Activated T-helper 2 cell treated with anti-CD3 and anti-CD28 coated beads, Interferon-gamma antibody, Interleukin-2, Interleukin-4, amounts not matched to agents 10 μg/mL and 5 μg/mL and 100 μg/mL, durations not matched to agents 14 hours and 24 hours and 36 hours (primary cell): ENCODE measurements around the gene PCDHB15. TPM values are rescaled to one million over a fixed set of nuclear protein-coding genes. Genes with fewer than 3 reads are reported as not detected.
"Not testable (repeated sequence)": the region's sequence is repeated elsewhere in the genome, so short reads cannot be mapped to it uniquely, and the experiment has no call there.

Experiments used
- DNase-seq: peaks from one replicate; pipeline ENCODE4 v3.0.0; 2021; ENCODE audit warnings: low spot score
- H3K27ac Mint-ChIP-seq: one replicate; pipeline ENCODE4 v1.8.0; 2021; ENCODE audit warnings: mixed read lengths
- H3K27me3 Mint-ChIP-seq: one replicate; pipeline ENCODE4 v1.8.0; 2021; ENCODE audit warnings: low read depth, mixed read lengths
- H3K36me3 Mint-ChIP-seq: one replicate; pipeline ENCODE4 v1.8.0; 2021; ENCODE audit warnings: low read depth, mixed read lengths
- H3K4me1 Mint-ChIP-seq: one replicate; pipeline ENCODE4 v1.8.0; 2021; ENCODE audit warnings: low read depth, mixed read lengths
- H3K4me3 Mint-ChIP-seq: one replicate; pipeline ENCODE4 v1.8.0; 2021; ENCODE audit warnings: low read depth, mild to moderate bottlenecking, moderate library complexity, mixed read lengths
- H3K9me3 Mint-ChIP-seq: one replicate; pipeline ENCODE4 v1.8.0; 2021; ENCODE audit warnings: mixed read lengths
- intact Hi-C: fragments of 100-400 bp; cut with micrococcal nuclease; formaldehyde crosslinking; loops from one replicate; pipeline ENCODE4 v1.15.1; 2023
- total RNA-seq: library from RNA; stranded (reverse); gene quantifications from 2 replicates; pipeline ENCODE4 v1.2.3, GENCODE V29; 2022

The PCDHB15 gene
- total RNA-seq, 1 donor from 2014 or later: not detected

DNA sequence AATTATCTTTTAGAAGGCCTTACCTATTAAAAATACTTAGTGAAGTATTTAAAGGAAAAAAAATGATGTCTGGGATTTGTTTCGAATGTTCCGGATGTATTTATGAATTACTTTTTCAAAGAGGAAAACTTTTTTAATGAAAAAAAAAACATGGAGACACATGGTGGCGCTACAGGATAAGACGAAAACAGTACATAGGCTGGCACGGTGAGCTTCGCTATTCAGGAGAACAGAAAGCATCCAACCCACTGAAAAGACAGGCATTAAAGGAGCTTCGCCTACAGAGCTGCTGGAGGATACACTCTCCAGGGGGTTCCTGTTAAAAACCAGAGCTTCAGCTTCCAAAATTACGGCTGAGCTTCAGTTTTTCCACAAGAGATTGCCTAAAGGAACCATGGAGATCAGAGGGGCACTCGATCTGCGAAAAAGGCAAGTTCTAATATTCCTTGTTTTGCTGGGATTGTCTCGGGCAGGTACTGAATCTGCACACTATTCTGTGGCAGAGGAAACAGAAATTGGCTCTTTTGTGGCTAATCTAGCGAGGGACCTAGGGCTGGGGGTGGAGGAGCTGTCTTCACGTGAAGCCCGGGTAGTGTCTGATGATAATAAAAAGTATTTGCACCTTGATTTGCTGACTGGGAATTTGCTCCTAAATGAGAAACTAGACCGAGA, 21.9 kb upstream of the PCDHB15 start, which contains the start of gene PCDHB14:
TSS of gene PCDHB14 (plus strand) at position 232 of the 672 bp plus-strand sequence. CDS start at position 395, 163 bp downstream.
- H3K9me3 Mint-ChIP-seq: peaks cover 41% of the 10 kb centered on the region

DNA sequence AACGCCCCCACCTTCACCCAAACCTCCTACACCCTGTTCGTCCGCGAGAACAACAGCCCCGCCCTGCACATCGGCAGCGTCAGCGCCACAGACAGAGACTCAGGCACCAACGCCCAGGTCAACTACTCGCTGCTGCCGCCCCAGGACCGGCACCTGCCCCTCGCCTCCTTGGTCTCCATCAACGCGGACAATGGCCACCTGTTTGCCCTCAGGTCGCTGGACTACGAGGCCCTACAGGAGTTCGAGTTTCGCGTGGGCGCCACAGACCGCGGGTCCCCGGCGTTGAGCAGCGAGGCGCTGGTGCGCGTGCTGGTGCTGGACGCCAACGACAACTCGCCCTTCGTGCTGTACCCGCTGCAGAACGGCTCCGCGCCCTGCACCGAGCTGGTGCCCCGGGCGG, 20.4 kb upstream of the PCDHB15 start:
- DNase-seq, H3K27me3 Mint-ChIP-seq, H3K4me3 Mint-ChIP-seq, H3K27ac Mint-ChIP-seq, intact Hi-C loops, H3K36me3 Mint-ChIP-seq, H3K4me1 Mint-ChIP-seq: not testable (repeated sequence)
- H3K9me3 Mint-ChIP-seq: peaks cover 35% of the 10 kb centered on the region

More for the DNA sequence above, 21.9 kb upstream of the PCDHB15 start, which contains the start of gene PCDHB14:
- Mint-ChIP-seq H3K36me3 (no peaks in the 10 kb centered on the region), H3K4me3 (no peak within 1 kb of the TSS), H3K4me1 (no peaks in the 10 kb centered on the region), H3K27me3 (no peaks in the 10 kb centered on the region), H3K27ac (no peak within 1 kb of the TSS)
- no peak for DNase-seq
- intact Hi-C loops: no loop called here

DNA sequence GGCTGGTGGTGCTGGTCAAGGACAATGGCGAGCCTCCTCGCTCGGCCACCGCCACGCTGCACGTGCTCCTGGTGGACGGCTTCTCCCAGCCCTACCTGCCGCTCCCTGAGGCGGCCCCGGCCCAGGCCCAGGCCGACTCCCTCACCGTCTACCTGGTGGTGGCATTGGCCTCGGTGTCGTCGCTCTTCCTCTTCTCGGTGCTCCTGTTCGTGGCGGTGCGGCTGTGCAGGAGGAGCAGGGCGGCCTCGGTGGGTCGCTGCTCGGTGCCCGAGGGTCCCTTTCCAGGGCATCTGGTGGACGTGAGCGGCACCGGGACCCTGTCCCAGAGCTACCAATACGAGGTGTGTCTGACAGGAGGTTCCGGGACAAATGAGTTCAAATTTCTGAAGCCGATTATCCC, 19.8 kb upstream of the PCDHB15 start:
- H3K27me3 Mint-ChIP-seq, intact Hi-C loops, DNase-seq, H3K36me3 Mint-ChIP-seq, H3K4me1 Mint-ChIP-seq, H3K27ac Mint-ChIP-seq, H3K4me3 Mint-ChIP-seq: not testable (repeated sequence)
- H3K9me3 Mint-ChIP-seq: peaks cover 32% of the 10 kb centered on the region

DNA sequence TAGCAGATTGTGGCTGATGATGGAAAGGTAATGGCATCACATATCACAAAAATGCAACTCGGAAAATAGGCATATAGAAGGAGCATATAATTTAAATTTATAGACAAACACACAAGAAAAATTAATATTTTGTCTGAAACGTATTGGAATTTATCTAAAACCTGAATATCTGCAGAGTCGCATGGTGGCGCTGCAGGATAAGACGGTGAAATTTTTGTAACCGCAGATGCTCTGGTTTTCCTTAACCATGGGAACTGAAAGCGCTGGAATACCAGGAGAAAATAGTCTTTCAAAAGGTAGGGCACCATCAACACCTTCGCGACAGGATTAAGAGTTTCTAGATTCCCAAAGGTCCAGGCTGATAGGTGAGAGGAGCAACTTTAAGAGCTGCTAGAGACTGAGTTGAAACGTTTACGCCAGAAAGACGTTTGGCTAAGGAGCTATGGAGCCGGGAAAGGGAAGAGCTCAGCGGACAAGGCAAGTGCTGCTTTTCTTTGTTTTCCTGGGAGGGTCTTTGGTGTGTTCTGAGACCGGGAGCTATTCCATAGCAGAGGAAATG, 11.0 kb upstream of the PCDHB15 start:
- Mint-ChIP-seq H3K27ac (no peak overlapping the region), H3K27me3 (no peaks in the 10 kb centered on the region), H3K4me1 (no peaks in the 10 kb centered on the region), H3K9me3 (peaks cover 40% of the 10 kb centered on the region), H3K4me3 (no peak overlapping the region), H3K36me3 (peaks cover 2% of the 10 kb centered on the region)
- DNase-seq: no peak
- intact Hi-C loops: loop anchor here (10.0 kb wide), 1 partner anchor 121 kb away; the partner anchor contains the start of genes PCDHGA4, PCDHGB1 and PCDHGB2

DNA sequence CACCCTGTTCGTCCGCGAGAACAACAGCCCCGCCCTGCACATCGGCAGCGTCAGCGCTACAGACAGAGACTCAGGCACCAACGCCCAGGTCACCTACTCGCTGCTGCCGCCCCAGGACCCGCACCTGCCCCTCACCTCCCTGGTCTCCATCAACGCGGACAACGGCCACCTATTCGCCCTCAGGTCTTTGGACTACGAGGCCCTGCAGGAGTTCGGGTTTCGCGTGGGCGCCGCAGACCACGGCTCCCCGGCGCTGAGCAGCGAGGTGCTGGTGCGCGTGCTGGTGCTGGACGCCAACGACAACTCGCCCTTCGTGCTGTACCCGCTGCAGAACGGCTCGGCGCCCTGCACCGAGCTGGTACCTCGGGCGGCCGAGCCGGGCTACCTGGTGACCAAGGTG, 9.3 kb upstream of the PCDHB15 start:
- H3K27ac Mint-ChIP-seq, H3K27me3 Mint-ChIP-seq, H3K4me3 Mint-ChIP-seq, DNase-seq, H3K4me1 Mint-ChIP-seq, H3K36me3 Mint-ChIP-seq: not testable (repeated sequence)
- peaks cover 56% of the 10 kb centered on the region for H3K9me3 Mint-ChIP-seq
- intact Hi-C loops: loop anchor here (5.0 to 10.0 kb wide), 2 partner anchors 119 to 171 kb away; partner anchors contain the start of genes PCDHGA4, PCDHGB1, PCDHGB2 and PCDHGB6

DNA sequence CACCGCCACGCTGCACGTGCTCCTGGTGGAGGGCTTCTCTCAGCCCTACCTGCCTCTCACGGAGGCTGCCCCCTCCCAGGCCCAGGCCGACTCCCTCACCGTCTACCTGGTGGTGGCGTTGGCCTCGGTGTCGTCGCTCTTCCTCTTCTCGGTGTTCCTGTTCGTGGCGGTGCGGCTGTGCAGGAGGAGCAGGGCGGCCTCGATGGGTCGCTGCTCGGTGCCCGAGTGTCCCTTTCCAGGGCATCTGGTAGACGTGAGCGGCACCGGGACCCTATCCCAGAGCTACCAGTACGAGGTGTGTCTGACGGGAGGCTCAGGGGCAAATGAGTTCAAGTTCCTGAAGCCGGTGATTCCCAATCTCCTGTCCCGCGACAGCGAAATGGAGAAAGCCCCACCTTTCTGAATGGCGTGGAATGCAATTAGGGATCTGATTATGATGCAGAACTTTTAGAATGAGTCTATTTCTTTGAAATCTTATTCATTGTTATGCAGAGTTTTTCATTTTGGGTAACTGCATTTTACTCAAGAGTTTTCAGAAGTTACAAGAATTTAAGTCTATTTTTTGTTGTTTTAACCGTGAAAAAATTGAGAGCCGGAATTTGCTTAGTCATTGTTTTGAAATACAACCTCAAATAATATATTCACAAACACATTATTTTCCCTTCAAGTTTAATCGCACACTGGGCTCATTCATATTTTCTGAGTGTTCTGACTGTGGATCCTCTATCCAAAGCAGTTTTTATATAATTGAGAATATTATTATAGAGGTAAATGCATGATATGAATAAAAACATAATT, 8.5 kb upstream of the PCDHB15 start:
- no peak overlapping the region for H3K4me3 Mint-ChIP-seq
- H3K27me3 Mint-ChIP-seq: no peaks in the 10 kb centered on the region
- no peak overlapping the region for H3K27ac Mint-ChIP-seq
- DNase-seq: no peak
- peaks cover 2% of the 10 kb centered on the region for H3K36me3 Mint-ChIP-seq
- H3K9me3 Mint-ChIP-seq: peaks cover 52% of the 10 kb centered on the region
- intact Hi-C loops: loop anchor here (5.0 to 10.0 kb wide), 2 partner anchors 118 to 171 kb away; partner anchors contain the start of genes PCDHGA4, PCDHGB1, PCDHGB2 and PCDHGB6
- no peaks in the 10 kb centered on the region for H3K4me1 Mint-ChIP-seq

DNA sequence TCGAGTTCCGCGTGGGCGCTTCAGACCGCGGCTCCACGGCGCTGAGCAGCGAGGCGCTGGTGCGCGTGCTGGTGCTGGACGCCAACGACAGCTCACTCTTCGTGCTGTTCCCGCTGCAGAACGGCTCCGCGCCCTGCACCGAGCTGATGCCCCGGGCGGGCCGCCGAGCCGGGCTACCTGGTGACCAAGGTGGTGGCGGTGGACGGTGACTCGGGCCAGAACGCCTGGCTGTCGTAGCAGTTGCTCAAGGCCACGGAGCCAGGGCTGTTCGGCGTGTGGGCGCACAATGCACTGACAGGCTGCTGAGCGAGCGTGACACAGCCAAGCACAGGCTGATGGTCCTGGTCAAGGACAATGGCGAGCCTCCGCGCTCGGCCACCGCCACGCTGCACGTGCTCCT, 3.7 kb upstream of the PCDHB15 start:
- intact Hi-C loops: no loop called here
- no peak for DNase-seq
- peaks cover 61% of the 10 kb centered on the region for H3K9me3 Mint-ChIP-seq
- no peaks in the 10 kb centered on the region for H3K4me1 Mint-ChIP-seq
- no peak overlapping the region for H3K4me3 Mint-ChIP-seq
- H3K36me3 Mint-ChIP-seq: peaks cover 4% of the 10 kb centered on the region
- no peaks in the 10 kb centered on the region for H3K27me3 Mint-ChIP-seq
- no peak overlapping the region for H3K27ac Mint-ChIP-seq

DNA sequence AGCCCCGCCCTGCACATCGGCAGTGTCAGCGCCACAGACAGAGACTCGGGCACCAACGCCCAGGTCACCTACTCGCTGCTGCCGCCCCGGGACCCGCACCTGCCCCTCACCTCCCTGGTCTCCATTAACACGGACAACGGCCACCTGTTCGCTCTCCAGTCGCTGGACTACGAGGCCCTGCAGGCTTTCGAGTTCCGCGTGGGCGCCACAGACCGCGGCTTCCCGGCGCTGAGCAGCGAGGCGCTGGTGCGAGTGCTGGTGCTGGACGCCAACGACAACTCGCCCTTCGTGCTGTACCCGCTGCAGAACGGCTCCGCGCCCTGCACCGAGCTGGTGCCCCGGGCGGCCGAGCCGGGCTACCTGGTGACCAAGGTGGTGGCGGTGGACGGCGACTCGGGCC, 1.8 kb downstream of the PCDHB15 start:
- H3K27me3 Mint-ChIP-seq, H3K27ac Mint-ChIP-seq, H3K4me1 Mint-ChIP-seq, H3K4me3 Mint-ChIP-seq, H3K36me3 Mint-ChIP-seq, DNase-seq, intact Hi-C loops: not testable (repeated sequence)
- peaks cover 62% of the 10 kb centered on the region for H3K9me3 Mint-ChIP-seq

DNA sequence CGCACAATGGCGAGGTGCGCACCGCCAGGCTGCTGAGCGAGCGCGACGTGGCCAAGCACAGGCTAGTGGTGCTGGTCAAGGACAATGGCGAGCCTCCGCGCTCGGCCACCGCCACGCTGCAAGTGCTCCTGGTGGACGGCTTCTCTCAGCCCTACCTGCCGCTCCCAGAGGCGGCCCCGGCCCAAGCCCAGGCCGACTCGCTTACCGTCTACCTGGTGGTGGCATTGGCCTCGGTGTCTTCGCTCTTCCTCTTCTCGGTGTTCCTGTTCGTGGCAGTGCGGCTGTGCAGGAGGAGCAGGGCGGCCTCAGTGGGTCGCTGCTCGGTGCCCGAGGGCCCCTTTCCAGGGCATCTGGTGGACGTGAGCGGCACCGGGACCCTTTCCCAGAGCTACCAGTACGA, 2.2 kb downstream of the PCDHB15 start:
- intact Hi-C loops: not testable (repeated sequence)

DNA sequence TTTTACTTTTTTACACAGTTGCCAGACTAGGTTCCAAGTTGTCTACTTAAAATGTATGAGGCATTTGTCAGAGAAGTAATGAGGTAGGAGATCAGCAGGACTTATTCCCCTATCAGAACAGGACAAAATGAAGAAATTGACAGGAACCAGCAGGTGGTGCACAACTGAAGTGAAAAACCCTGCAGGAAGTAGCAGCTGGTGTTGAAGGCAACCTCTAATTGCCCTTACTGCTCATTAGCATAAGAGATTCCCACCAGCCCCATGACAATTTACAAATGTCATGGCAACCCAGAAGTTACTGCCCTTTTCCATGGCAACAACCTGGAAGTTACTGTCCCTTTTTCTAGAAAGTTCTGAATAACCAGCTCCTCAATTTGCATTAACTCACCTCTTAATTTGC, 5.4 kb downstream of the PCDHB15 start:
- Mint-ChIP-seq H3K36me3 (no peaks in the 10 kb centered on the region), H3K9me3 (peaks cover 57% of the 10 kb centered on the region), H3K4me3 (no peak overlapping the region), H3K27ac (no peak overlapping the region), H3K4me1 (no peaks in the 10 kb centered on the region), H3K27me3 (no peaks in the 10 kb centered on the region)
- no peak for DNase-seq
- intact Hi-C loops: no loop called here

More for the DNA sequence above, 2.2 kb downstream of the PCDHB15 start:
- DNase-seq, H3K4me3 Mint-ChIP-seq, H3K36me3 Mint-ChIP-seq, H3K27ac Mint-ChIP-seq, H3K4me1 Mint-ChIP-seq, H3K27me3 Mint-ChIP-seq: not testable (repeated sequence)
- peaks cover 59% of the 10 kb centered on the region for H3K9me3 Mint-ChIP-seq

DNA sequence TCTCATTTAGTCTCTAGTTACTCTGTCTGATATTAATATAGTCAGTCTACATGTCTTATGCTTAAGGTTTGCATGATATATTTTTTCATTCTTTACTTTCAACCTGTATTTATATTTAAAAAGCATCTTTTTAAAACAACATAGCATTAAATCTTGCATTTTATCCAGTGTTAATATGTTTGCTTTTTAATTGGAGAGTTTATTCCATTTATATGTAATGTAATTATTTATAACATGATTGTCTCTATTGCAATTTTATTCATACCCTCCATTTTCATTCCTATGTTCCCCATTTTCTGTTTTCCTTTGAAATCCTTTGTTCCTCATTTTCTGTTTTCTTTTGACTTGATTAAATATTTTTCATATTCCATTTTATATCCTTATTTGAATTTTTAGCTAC, 13.3 kb downstream of the PCDHB15 start:
- no peak overlapping the region for H3K27ac Mint-ChIP-seq
- H3K36me3 Mint-ChIP-seq: no peaks in the 10 kb centered on the region
- no peak for DNase-seq
- H3K4me1 Mint-ChIP-seq: no peaks in the 10 kb centered on the region
- no peaks in the 10 kb centered on the region for H3K27me3 Mint-ChIP-seq
- no peak overlapping the region for H3K4me3 Mint-ChIP-seq
- intact Hi-C loops: no loop called here
- H3K9me3 Mint-ChIP-seq: peaks cover 78% of the 10 kb centered on the region

DNA sequence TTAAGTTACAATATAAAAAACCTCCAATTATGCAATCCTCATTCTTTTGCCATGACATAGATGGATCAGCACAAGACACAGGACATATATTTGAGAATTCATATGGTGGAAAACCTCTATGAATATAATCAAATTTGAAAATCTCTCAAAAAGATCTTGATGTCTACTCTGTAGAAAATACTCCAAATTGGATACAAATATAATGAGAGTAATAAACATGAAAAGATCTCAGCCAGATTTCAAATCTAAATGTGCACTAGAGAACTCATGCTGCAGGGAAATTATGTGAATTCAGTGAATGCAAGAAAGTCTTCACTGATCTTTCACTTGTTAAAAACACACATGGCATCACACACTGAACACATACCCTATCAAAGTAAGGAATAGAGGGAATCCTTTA, 13.8 kb downstream of the PCDHB15 start:
- H3K27me3 Mint-ChIP-seq: no peaks in the 10 kb centered on the region
- DNase-seq: no peak
- H3K4me1 Mint-ChIP-seq: no peaks in the 10 kb centered on the region
- intact Hi-C loops: no loop called here
- no peak overlapping the region for H3K4me3 Mint-ChIP-seq
- no peak overlapping the region for H3K27ac Mint-ChIP-seq
- peaks cover 80% of the 10 kb centered on the region for H3K9me3 Mint-ChIP-seq
- no peaks in the 10 kb centered on the region for H3K36me3 Mint-ChIP-seq
